HCT116 (cell line): ENCODE results near the gene MYL12B. TPM values are rescaled to one million over a fixed set of nuclear protein-coding genes. Genes with fewer than 3 reads are reported as not detected.

ENCODE experiments used
- ATAC-seq: fragments of 200-7000 bp; cut with Tn5 transposase; 2 replicates; pipeline ENCODE4 v1.9.1; 2020; ENCODE audit warnings: mild to moderate bottlenecking, moderate library complexity
- BruUV-seq: library from RNA; stranded (reverse); fragments of 400-500 nt; replicated peaks from 2 replicates; lab custom pipeline; 2021; lab: Mats Ljungman, UMichigan
- CTCF ChIA-PET: fragments of 300-600 bp; sonication (Branson Sonifier 250); formaldehyde crosslinking; loops from one replicate; lab custom pipeline; 2021; ENCODE audit warnings: antibody characterized with exemption; lab: Charles Lee
- POLR2A ChIA-PET: fragments of 300-600, 350-600 bp; sonication (Branson Sonifier 250); formaldehyde crosslinking; loops from one replicate; lab custom pipeline; 2021; ENCODE audit warnings: antibody characterized with exemption; lab: Charles Lee
- RAD21 ChIA-PET, 2 experiments: fragments of 300-600 bp; sonication (Branson Sonifier 250); formaldehyde crosslinking; loops; one replicate each; lab custom pipeline; 2023; ENCODE audit warnings: low total read pairs in 2 of 2; ENCODE audit not compliant: uncharacterized antibody in 2 of 2, unreplicated experiment in 2 of 2, low non-redundant PET in 1 of 2; lab: Charles Lee
- DNase-seq: peaks from one replicate; pipeline ENCODE4 v3.0.0-alpha.2; 2010; ENCODE audit warnings: low read depth, low spot score
- H2AFZ ChIP-seq: fragments of 200-600 bp; shearing (Covaris generic), sonication (generic); 2 replicates; pipeline ENCODE4 v1.6.1; 2017; ENCODE audit warnings: low read depth, mixed run types, mixed read lengths, antibody characterized with exemption, low read length; ENCODE audit not compliant: poor library complexity, severe bottlenecking
- H3K27ac ChIP-seq: 2 replicates; pipeline ENCODE4 v1.5.1; 2012; ENCODE audit warnings: low read depth, low read length
- H3K27me3 ChIP-seq: fragments of 200-600 bp; sonication (generic); 2 replicates; pipeline ENCODE4 v1.6.1; 2016; ENCODE audit warnings: mixed run types, low read length, mixed read lengths; ENCODE audit not compliant: insufficient read depth
- H3K36me3 ChIP-seq, 2 experiments: fragments of 200-500 bp in 1 of 2; fragments of 200-600 bp in 1 of 2; sonication (Bioruptor generic) in 1 of 2; sonication (generic) in 1 of 2; 2 replicates each; pipeline versions ENCODE4 v1.5.1 to v1.6.1; 2014 to 2016; ENCODE audit warnings: low read length in 2 of 2, inconsistent platforms in 1 of 2, mixed read lengths in 1 of 2, mixed run types in 1 of 2; ENCODE audit not compliant: insufficient read depth in 2 of 2, control insufficient read depth in 1 of 2
- H3K4me1 ChIP-seq, 2 experiments: fragments of 200-600 bp in 1 of 2; sonication (generic) in 1 of 2; 2 replicates each; pipeline versions ENCODE4 v1.5.1 to v1.6.1; 2012 to 2017; ENCODE audit warnings: low read length in 2 of 2, inconsistent platforms in 1 of 2, mild to moderate bottlenecking in 1 of 2, mixed read lengths in 1 of 2, mixed run types in 1 of 2, moderate library complexity in 1 of 2; ENCODE audit not compliant: insufficient read depth in 2 of 2, control insufficient read depth in 1 of 2
- H3K4me2 ChIP-seq: fragments of 200-600 bp; sonication (generic); 2 replicates; pipeline ENCODE4 v1.6.1; 2017; ENCODE audit warnings: mixed run types, low read length, mixed read lengths
- H3K4me3 ChIP-seq, 2 experiments: fragments of 200-600 bp in 1 of 2; sonication (generic) in 1 of 2; replicated peaks in 1 of 2; 2 replicates each; pipeline ENCODE4 v1.5.1; 2011 to 2016; ENCODE audit warnings: low read length in 2 of 2, control low read depth in 1 of 2, low read depth in 1 of 2, mild to moderate bottlenecking in 1 of 2, mixed read lengths in 1 of 2, mixed run types in 1 of 2
- H3K79me2 ChIP-seq: fragments of 200-600 bp; sonication (generic); 2 replicates; pipeline ENCODE4 v1.6.1; 2017; ENCODE audit warnings: mild to moderate bottlenecking, mixed run types, low read length, moderate library complexity, mixed read lengths; ENCODE audit not compliant: insufficient read depth
- H3K9ac ChIP-seq: fragments of 200-600 bp; sonication (generic); 2 replicates; pipeline ENCODE4 v1.6.1; 2016; ENCODE audit warnings: low read length, mixed read lengths
- H3K9me2 ChIP-seq: fragments of 200-600 bp; sonication (generic), shearing (Covaris generic); 2 replicates; pipeline ENCODE4 v1.6.1; 2017; ENCODE audit warnings: mixed run types, mild to moderate bottlenecking, moderate library complexity; ENCODE audit not compliant: insufficient read depth
- H3K9me3 ChIP-seq, 2 experiments: fragments of 200-500 bp in 1 of 2; fragments of 200-600 bp in 1 of 2; sonication (Bioruptor generic) in 1 of 2; sonication (generic) in 1 of 2; 2 replicates each; pipeline ENCODE4 v1.6.1; 2014 to 2017; ENCODE audit warnings: low read length in 2 of 2, mixed read lengths in 2 of 2, inconsistent platforms in 1 of 2, low read depth in 1 of 2, mild to moderate bottlenecking in 1 of 2, mixed run types in 1 of 2, moderate library complexity in 1 of 2; ENCODE audit not compliant: control insufficient read depth in 1 of 2, insufficient read depth in 1 of 2
- H4K20me1 ChIP-seq: fragments of 200-600 bp; sonication (generic), shearing (Covaris generic); 2 replicates; pipeline ENCODE4 v1.6.1; 2017; ENCODE audit warnings: mixed run types, mild to moderate bottlenecking, moderate library complexity; ENCODE audit not compliant: insufficient read depth
- ATF3 ChIP-seq: IDR thresholded peaks from 2 replicates; pipeline ENCODE4 v1.6.1; 2012
- CBX3 ChIP-seq: IDR thresholded peaks from 2 replicates; pipeline ENCODE4 v1.6.1; 2012; ENCODE audit warnings: low read depth
- ELF1 ChIP-seq: IDR thresholded peaks from 2 replicates; pipeline ENCODE4 v1.6.1; 2012; ENCODE audit warnings: low read depth, borderline replicate concordance
- EZH2 ChIP-seq: fragments of 200-600 bp; sonication (generic); IDR thresholded peaks from 2 replicates; pipeline ENCODE4 v1.6.1; 2017; ENCODE audit warnings: antibody characterized with exemption, mixed run types
- EZH2phosphoT487 ChIP-seq: fragments of 200-600 bp; IDR thresholded peaks from 2 replicates; pipeline ENCODE4 v1.6.1; 2018; ENCODE audit warnings: antibody characterized with exemption, borderline replicate concordance
- FOSL1 ChIP-seq: IDR thresholded peaks from 2 replicates; pipeline ENCODE4 v1.6.1; 2012; ENCODE audit warnings: low read depth
- JUND ChIP-seq: IDR thresholded peaks from 2 replicates; pipeline ENCODE4 v1.6.1; 2012
- RAD21 ChIP-seq: IDR thresholded peaks from 2 replicates; pipeline ENCODE4 v1.6.1; 2012; ENCODE audit warnings: low read depth, mild to moderate bottlenecking
- REST ChIP-seq: IDR thresholded peaks from 2 replicates; pipeline ENCODE4 v1.6.1; 2012; ENCODE audit warnings: low read depth
- TCF7L2 ChIP-seq: IDR thresholded peaks from 2 replicates; pipeline ENCODE4 v1.7.0; 2011; ENCODE audit warnings: borderline replicate concordance, inconsistent platforms; ENCODE audit not compliant: insufficient read depth, insufficient read length; ENCODE audit errors: extremely low read depth
- ZBTB33 ChIP-seq: IDR thresholded peaks from 2 replicates; pipeline ENCODE4 v1.6.1; 2011; ENCODE audit warnings: mild to moderate bottlenecking, low read length, moderate library complexity; ENCODE audit not compliant: insufficient replicate concordance; ENCODE audit errors: extremely low read depth
- intact Hi-C: fragments of 100-400 bp; cut with micrococcal nuclease; formaldehyde crosslinking; loops from 2 replicates; pipeline ENCODE4 v1.10.0; 2022
- total RNA-seq: library from RNA; stranded (reverse); gene quantifications from one replicate; pipeline ENCODE4 v1.2.1, GENCODE V29; 2021; ENCODE audit not compliant: unreplicated experiment

The MYL12B gene
- total RNA-seq, 1 experiment from 2014 or later: 403 TPM

- BruUV-seq: no TSS peak
- Histone ChIP-seq H3K79me2 (no peaks in the 10 kb centered on the region), H3K4me2 (no peak overlapping the region), H3K27ac (no peak overlapping the region), H3K4me1 (peaks cover 0 to 7% of the 10 kb centered on the region in 2 experiments; a peak in 1 of 4 replicates), H3K9me3 (no peaks in the 10 kb centered on the region), H3K4me3 (no peak overlapping the region), H4K20me1 (no peaks in the 10 kb centered on the region), H3K9ac (no peak overlapping the region), H3K36me3 (no peaks in the 10 kb centered on the region), H3K9me2 (no peaks in the 10 kb centered on the region), H2AFZ (no peak overlapping the region), H3K27me3 (no peaks in the 10 kb centered on the region)
- ChIA-PET RAD21 (no interaction called here), CTCF (no interaction called here), POLR2A (no interaction called here)
- no peak for ATAC-seq
- intact Hi-C loops: no loop called here
- no peak for TF ChIP-seq FOSL1
- TF ChIP-seq REST: no peak
- TF ChIP-seq ZBTB33: no peak
- TF ChIP-seq EZH2phosphoT487: no peak
- TF ChIP-seq EZH2: no peak
- no peak for TF ChIP-seq RAD21
- no peak for TF ChIP-seq JUND
- TF ChIP-seq CBX3: no peak
- no peak for TF ChIP-seq ATF3
- no peak for TF ChIP-seq ELF1
- TF ChIP-seq TCF7L2: no peak
- no peak for DNase-seq
Observed at GRCh38 chr18:3214855-3215637, 46.9 kb upstream of the MYL12B start.
